ENCODE measurements around the gene ATP8A1.

DNA sequence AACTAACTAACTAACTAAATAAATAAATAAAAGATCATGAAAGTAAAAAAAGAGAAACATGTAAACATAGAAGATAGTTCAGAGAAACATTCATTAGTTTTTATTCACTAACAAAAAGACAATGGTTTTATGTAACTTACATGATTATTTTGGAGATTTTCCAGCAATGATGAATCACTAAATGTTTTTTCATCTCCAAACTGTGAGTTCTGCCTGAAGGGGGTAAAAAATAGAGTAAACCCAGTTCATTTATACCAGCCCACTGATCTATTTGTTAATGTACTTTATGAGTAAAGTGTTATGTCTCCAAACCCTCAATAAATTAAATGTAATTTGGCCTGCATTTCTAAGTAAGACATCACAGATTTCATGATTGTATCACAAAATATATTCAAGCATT, 101.1 kb downstream of the ATP8A1 start:
- TF ChIP-seq EP300 (IDR thresholded peaks at IDR 0.05) (no peak), POLR2A (IDR thresholded peaks at IDR 0.05; ENCODE audit: low read depth) (no peak)
- TF ChIP-seq, protein P1, sequence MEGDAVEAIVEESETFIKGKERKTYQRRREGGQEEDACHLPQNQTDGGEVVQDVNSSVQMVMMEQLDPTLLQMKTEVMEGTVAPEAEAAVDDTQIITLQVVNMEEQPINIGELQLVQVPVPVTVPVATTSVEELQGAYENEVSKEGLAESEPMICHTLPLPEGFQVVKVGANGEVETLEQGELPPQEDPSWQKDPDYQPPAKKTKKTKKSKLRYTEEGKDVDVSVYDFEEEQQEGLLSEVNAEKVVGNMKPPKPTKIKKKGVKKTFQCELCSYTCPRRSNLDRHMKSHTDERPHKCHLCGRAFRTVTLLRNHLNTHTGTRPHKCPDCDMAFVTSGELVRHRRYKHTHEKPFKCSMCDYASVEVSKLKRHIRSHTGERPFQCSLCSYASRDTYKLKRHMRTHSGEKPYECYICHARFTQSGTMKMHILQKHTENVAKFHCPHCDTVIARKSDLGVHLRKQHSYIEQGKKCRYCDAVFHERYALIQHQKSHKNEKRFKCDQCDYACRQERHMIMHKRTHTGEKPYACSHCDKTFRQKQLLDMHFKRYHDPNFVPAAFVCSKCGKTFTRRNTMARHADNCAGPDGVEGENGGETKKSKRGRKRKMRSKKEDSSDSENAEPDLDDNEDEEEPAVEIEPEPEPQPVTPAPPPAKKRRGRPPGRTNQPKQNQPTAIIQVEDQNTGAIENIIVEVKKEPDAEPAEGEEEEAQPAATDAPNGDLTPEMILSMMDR (IDR thresholded peaks at IDR 0.05): no peak

Data from esophagus muscularis mucosa (tissue), 4 donors.